ENCODE results near the gene UBXN1.
"Not testable (repeated sequence)": the region's sequence is repeated elsewhere in the genome, so short reads cannot be mapped to it uniquely, and the experiment has no call there.

UBXN1 gene

DNA sequence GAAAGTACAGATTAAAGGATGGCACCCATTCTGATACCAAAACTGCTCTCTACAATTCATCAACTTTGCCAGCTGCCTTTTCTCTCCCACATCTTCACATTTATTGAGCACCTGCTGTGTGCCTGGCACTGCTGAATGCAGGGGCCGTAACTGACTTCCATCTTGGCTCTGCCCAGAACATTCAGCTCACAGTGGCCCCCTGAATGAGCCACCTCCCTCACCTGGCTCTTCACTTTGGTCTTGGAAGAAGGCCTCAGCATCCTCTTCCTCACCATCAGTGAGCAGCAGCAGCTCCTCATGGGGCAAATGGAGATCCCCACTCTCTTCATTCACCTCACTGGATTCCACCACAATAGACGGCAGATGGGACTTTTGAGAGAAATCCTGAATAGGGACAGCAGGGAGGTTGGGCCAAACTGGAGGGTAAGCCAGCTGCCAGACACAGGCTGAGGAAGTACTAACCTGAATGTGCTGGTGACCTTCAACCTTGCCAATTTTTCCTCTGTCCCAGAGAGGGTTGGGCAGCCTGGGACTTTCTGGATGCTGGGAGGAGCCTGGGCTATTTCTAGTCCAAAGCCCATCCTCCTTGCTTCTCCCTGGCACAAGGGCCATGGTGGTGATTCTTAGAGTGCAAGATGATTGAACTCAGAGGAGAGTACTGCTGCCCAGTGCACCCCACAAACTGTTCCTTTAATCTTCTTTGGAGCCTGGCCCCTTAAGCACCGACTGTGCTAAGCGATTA lies 9.3 kb downstream of the UBXN1 start:
- no peak overlapping the region for H3K27ac Mint-ChIP-seq
- peaks cover 33% of the 10 kb centered on the region for H3K36me3 Mint-ChIP-seq
- H3K27me3 Mint-ChIP-seq = no peaks in the 10 kb centered on the region
- peaks cover 54% of the 10 kb centered on the region for H3K4me1 Mint-ChIP-seq
- peak overlapping the region; percentile 42 for H3K4me3 Mint-ChIP-seq
- ATAC-seq = no peak
- H3K9me3 Mint-ChIP-seq = no peaks in the 10 kb centered on the region

DNA sequence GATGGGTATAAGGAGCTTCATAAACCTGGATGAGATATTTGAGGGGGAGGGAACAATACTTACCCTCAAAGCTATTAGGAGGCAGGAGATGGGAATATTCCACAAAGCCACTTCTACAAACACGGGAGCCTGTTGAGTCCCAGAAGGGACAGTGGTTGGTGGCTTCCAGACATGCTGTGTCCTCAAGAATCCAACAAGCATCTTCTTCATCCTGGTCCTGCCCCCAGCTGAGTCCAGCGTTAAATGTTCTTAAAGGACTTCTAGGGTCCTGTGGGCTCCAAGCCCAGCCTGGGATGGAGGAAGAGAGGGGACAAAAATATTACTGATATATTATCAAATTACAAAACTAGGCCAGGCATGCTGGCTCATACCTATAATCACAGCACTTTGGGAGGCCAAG lies 11.4 kb downstream of the UBXN1 start:
- peaks cover 56% of the 10 kb centered on the region for H3K4me1 Mint-ChIP-seq
- H3K9me3 Mint-ChIP-seq = no peaks in the 10 kb centered on the region
- H3K27me3 Mint-ChIP-seq = no peaks in the 10 kb centered on the region
- no peak for ATAC-seq
- peak overlapping the region; percentile 89 for H3K27ac Mint-ChIP-seq
- H3K36me3 Mint-ChIP-seq = peaks cover 41% of the 10 kb centered on the region
- peak overlapping the region; percentile 98 for H3K4me3 Mint-ChIP-seq

DNA sequence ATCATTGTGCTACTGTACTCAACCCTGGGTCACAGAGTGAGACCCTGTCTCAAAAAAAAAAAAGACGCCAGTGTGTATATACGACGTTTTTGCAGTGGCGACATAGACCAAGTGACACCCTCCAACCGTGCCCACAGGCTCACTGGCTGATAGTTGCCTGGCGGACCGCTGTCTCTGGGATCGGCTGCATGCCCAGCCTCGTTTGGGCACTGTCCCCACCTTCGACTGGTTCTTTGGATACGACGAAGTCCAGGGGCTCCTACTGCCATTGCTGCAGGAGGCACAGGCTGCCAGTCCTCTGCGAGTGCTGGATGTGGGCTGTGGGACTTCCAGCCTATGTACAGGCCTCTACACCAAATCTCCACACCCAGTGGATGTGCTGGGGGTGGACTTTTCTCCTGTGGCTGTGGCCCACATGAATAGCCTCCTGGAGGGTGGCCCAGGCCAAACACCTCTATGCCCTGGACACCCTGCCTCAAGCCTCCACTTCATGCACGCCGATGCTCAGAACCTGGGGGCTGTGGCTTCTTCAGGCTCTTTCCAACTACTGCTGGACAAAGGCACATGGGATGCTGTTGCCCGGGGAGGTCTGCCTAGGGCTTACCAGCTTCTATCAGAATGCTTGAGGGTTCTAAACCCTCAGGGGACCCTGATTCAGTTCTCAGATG lies 12.5 kb downstream of the UBXN1 start:
- ATAC-seq = no peak
- H3K27ac Mint-ChIP-seq = peak overlapping the region; percentile 89
- H3K4me1 Mint-ChIP-seq = peaks cover 54% of the 10 kb centered on the region
- no peaks in the 10 kb centered on the region for H3K9me3 Mint-ChIP-seq
- H3K27me3 Mint-ChIP-seq = no peaks in the 10 kb centered on the region
- peaks cover 44% of the 10 kb centered on the region for H3K36me3 Mint-ChIP-seq
- H3K4me3 Mint-ChIP-seq = peak overlapping the region; percentile 98

DNA sequence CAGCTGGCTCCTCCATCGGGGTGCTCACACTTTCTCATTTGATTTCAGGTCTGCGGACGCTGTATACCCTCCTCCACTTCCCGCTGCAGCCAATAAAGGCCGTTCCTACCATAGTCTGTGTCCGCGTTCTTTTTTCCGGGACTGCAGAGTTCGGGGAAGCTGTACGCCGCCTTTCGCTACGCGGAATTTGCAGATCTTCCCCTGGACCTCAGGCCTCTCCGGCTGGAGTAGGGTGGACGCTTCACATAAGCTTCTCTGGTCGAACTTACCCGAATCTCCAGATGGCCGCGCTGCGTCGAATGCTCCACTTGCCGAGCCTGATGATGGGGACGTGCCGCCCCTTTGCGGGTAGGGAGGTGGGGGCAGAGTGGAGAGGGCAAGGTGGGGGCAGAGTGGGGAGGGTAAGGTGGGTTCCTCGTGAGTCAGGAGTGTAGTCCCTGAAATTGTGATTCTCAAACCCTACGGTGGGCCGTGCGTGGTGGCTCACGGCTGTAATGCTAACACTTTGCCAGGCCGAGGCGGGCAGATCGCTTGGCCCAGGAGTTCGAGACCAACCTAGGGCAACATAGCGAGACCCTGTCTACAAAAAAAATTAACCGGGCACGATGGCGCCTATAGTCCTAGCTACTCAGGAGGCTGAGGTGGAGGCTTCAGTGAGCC lies 13.1 kb downstream of the UBXN1 start:
- ATAC-seq = peak; percentile 62

DNA sequence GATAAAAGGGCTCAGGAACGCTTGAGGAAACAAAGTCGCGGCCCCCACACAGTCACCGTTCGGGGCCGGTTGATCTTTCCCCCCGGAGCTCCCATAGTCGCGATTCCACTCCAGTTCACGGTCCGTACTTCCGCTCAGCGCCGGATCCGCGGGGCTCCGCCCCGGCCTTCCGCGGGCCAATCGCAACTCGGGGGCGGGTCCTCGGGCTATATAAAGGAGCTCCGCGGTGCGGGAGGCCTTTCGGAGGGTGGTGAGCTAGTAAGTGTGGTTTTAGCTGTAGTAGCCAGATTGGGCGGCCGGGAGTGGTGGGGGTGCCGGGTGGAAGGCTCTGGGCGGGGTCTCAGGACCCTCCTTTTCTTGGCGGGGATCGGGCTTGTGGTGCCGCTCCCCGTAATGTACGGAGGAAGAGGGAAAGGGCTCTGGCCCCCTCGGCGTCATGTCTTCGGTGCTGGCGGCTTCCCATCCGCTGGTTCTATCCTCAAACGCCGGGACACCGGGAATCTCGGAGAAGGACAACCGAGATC lies 13.7 kb downstream of the UBXN1 start, which contains the start of the genes C11orf98 and CSKMT:
C11orf98 (minus strand) TSS at position 136 of the 524 bp plus-strand sequence; CDS start at position 95, 41 bp downstream.
CSKMT (plus strand) TSS at position 238 of the 524 bp plus-strand sequence. CDS start 568 bp downstream, outside the sequence.
- peak within 1 kb of the TSS; percentile 98 for H3K4me3 Mint-ChIP-seq
- no peaks in the 10 kb centered on the region for H3K27me3 Mint-ChIP-seq
- H3K9me3 Mint-ChIP-seq = no peaks in the 10 kb centered on the region
- H3K36me3 Mint-ChIP-seq = peaks cover 44% of the 10 kb centered on the region
- peak within 1 kb of the TSS; percentile 89 for H3K27ac Mint-ChIP-seq
- peak; percentile 98 for ATAC-seq
- H3K4me1 Mint-ChIP-seq = peaks cover 46% of the 10 kb centered on the region

More for the DNA sequence above, 13.1 kb downstream of the UBXN1 start:
- H3K36me3 Mint-ChIP-seq = peaks cover 44% of the 10 kb centered on the region
- H3K27ac Mint-ChIP-seq = peak overlapping the region; percentile 89
- peak overlapping the region; percentile 98 for H3K4me3 Mint-ChIP-seq
- no peaks in the 10 kb centered on the region for H3K9me3 Mint-ChIP-seq
- H3K4me1 Mint-ChIP-seq = peaks cover 50% of the 10 kb centered on the region
- no peaks in the 10 kb centered on the region for H3K27me3 Mint-ChIP-seq

DNA sequence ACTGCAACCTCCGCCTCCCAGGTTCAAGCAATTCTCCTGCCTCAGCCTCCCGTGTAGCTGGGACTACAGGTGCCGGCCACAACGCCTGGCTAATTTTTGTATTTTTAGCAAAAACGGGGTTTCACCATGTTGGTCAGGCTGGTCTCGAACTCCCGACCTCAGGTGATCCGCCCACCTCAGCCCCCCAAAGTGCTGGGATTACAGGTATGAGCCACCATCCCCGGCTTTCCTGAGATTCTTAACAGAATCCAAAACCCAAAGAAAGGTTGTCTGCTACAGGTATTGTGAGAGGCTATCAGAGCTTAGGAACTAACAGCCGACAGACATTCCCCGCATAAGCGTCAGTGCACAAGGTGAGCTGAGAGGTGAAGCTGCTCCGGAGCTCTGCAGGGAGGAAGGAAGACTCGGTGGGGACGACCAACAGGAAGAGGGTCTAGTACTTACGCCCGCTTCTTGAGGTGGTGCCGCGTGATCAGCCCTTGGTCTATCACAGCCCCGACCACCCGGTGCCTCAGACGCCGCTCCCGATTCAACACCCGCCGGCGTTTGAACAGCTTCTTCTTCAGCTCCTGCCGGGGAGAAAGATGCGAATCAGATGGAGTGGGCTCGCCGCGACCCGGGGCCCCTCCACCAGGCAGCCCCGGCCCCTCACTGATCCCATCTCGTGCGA lies 14.3 kb downstream of the UBXN1 start:
- H3K9me3 Mint-ChIP-seq = no peaks in the 10 kb centered on the region
- peak overlapping the region; percentile 98 for H3K4me3 Mint-ChIP-seq
- no peaks in the 10 kb centered on the region for H3K27me3 Mint-ChIP-seq
- H3K27ac Mint-ChIP-seq = peak overlapping the region; percentile 89
- peaks cover 42% of the 10 kb centered on the region for H3K36me3 Mint-ChIP-seq
- peak; percentile 66 for ATAC-seq
- H3K4me1 Mint-ChIP-seq = peaks cover 40% of the 10 kb centered on the region

DNA sequence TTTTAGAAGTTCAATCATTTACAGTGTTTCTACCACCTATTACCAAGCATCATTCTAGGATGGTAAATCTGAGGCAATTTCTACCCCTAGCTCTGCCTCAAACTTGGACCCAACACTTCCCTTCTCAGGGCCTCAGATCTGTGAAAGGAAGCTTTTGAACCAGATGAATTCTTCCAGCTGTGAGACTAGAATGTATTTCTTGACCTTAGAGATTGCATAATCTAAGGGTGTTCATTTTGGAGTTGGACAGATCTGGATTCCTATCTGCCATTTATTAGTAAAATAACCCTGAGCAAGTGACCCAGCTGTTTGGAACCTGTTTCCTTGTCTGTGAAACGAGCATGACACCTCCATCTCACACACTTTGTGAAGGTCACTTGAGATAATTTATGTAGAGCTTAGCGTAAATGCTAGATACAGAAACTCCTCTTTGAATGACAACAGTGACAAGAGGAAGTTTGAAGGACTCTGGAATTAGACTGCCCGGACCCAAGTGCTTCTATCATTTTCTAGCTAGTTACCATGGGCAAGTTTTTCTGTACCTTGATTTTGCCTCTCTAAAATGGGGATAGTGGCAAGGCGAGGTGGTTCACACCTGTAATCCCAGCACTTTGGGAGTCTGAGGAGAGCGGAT lies 22.0 kb downstream of the UBXN1 start:
- ATAC-seq = no peak
- Mint-ChIP-seq H3K27me3 (no peaks in the 10 kb centered on the region), H3K27ac (no peak overlapping the region), H3K9me3 (no peaks in the 10 kb centered on the region), H3K4me1 (peaks cover 21% of the 10 kb centered on the region), H3K36me3 (no peaks in the 10 kb centered on the region), H3K4me3 (no peak overlapping the region)

DNA sequence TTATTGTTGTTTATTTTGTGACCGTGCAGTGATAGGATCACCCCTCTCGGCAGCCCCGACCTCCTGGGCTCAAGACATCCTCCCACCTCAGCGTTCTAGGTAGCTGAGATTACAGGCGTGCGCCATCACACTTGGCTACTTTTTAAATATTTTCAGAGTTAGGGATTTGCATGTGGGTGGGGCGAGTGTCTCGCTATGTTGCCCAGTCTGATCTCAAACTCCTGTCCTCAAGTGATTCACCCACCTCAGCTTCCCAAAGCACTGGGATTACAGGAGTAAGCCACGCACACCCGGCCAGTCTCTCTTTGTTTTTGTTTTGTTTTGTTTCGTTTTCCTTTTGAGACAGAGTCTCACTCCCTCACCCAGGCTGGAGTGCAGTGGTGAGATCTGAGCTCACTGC lies 24.6 kb downstream of the UBXN1 start:
- H3K27ac Mint-ChIP-seq = peak overlapping the region; percentile 52
- H3K4me1 Mint-ChIP-seq = peaks cover 36% of the 10 kb centered on the region
- no peaks in the 10 kb centered on the region for H3K27me3 Mint-ChIP-seq
- H3K9me3 Mint-ChIP-seq = no peaks in the 10 kb centered on the region
- peak overlapping the region; percentile 50 for H3K4me3 Mint-ChIP-seq
- no peak for ATAC-seq
- H3K36me3 Mint-ChIP-seq = peaks cover under 1% of the 10 kb centered on the region

DNA sequence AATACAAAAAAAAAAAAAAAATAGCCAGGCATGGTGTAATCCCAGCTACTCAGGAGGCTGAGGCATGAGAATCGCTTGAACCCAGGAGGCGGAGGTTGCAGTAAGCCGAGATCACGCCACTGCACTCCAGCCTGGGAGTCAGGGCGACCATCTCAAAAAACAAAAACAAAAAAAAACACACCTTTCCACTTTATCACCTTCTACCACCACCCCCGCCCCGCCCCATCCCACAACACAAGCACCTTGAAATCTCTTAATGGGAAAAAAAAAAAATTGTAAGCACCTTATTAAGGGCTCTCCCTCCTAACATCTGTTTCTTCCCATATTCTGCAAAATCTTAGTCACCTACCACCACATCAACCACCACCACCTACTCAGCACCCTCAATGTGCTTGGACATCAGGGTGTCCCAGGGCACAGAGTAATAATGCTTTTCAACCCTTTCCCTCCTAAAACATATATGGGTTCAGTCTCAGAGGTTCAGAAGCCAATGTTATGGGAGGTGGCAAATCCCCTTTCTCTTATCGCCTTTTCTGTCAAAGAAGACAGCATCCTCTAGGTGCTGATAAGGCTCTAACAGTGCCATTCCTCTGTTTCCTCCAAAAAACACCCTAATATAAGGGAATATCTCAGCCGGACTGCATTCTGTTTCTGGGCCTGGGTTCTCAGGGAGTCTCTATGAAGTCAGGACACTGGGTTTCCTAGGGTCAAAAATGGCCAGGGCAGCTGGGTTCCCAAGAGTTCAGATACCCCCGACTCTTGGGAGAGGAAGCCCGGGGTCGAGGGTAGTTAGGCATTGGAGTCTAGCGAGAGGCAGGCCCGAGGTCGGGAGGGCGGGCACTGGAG lies 26.5 kb downstream of the UBXN1 start:
- Mint-ChIP-seq H3K27ac (peak overlapping the region; percentile 89), H3K36me3 (peaks cover 5% of the 10 kb centered on the region), H3K9me3 (no peaks in the 10 kb centered on the region), H3K4me1 (peaks cover 40% of the 10 kb centered on the region), H3K27me3 (no peaks in the 10 kb centered on the region), H3K4me3 (peak overlapping the region; percentile 98)
- no peak for ATAC-seq

DNA sequence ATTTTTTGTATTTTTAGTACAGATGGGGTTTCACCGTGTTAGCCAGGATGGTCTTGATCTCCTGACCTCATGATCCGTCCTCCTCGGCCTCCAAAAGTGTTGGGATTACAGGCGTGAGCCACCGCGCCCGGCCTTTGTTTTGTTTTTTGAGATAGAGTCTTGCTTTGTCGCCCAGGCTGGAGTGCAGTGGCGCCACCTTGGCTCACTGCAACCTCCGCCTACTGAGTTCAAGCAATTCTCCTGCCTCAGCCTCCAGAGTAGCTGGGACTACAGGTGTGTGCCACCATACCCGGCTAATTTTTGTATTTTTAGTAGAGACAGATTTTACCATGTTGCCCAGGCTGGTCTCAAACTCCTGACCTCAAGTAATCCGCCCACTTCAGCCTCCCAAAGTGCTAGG lies 28.6 kb downstream of the UBXN1 start:
- H3K4me1 Mint-ChIP-seq = peaks cover 53% of the 10 kb centered on the region
- H3K27ac Mint-ChIP-seq, H3K9me3 Mint-ChIP-seq, H3K36me3 Mint-ChIP-seq, H3K27me3 Mint-ChIP-seq, ATAC-seq, H3K4me3 Mint-ChIP-seq: not testable (repeated sequence)

DNA sequence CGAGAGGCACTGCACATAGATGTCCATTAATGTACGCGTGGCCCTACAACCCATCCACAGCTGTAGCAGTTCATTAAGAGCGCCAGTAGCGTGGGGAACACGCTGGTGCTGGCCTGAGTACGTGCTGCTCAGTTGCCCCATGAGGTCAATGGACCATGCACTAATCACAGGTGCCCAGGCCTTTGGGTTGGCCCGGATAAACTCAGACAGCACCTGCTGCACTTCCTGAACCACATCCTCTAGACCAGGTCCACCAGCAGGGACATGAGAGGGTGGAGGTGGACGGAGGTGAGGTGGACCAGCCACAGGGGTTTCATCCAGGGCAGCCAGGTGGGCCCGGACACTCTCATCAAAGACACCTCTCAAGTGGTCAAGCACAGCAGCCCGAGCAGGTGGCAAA lies 29.4 kb downstream of the UBXN1 start:
- no peak for ATAC-seq
- no peaks in the 10 kb centered on the region for H3K27me3 Mint-ChIP-seq
- H3K27ac Mint-ChIP-seq = no peak overlapping the region

DNA sequence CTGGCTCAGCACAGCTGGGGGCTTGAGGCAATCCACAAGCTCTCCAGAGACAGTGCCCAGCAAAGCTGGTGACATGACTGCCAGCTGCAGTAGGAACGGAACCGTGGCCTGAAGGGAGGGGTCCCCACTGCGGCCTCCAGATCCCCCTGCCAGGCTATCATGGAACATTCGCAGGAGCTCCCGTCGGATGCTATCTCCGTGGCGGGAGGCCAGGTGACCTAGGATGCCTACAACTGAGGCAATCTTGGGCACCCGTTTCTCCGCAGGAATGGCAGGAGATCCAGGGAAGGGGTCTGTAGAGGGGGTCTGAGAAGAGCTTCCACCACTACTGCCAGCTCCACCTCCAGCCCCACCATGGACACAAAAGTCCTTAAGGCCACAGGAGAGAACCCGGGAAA lies 29.9 kb downstream of the UBXN1 start:
- Mint-ChIP-seq H3K27me3 (no peaks in the 10 kb centered on the region), H3K36me3 (peaks cover 5% of the 10 kb centered on the region), H3K4me1 (peaks cover 55% of the 10 kb centered on the region), H3K27ac (no peak overlapping the region), H3K4me3 (no peak overlapping the region), H3K9me3 (no peaks in the 10 kb centered on the region)
- ATAC-seq = no peak

More for the DNA sequence above, 29.4 kb downstream of the UBXN1 start:
- Mint-ChIP-seq H3K4me1 (peaks cover 54% of the 10 kb centered on the region), H3K9me3 (no peaks in the 10 kb centered on the region), H3K36me3 (peaks cover 5% of the 10 kb centered on the region), H3K4me3 (no peak overlapping the region)

DNA sequence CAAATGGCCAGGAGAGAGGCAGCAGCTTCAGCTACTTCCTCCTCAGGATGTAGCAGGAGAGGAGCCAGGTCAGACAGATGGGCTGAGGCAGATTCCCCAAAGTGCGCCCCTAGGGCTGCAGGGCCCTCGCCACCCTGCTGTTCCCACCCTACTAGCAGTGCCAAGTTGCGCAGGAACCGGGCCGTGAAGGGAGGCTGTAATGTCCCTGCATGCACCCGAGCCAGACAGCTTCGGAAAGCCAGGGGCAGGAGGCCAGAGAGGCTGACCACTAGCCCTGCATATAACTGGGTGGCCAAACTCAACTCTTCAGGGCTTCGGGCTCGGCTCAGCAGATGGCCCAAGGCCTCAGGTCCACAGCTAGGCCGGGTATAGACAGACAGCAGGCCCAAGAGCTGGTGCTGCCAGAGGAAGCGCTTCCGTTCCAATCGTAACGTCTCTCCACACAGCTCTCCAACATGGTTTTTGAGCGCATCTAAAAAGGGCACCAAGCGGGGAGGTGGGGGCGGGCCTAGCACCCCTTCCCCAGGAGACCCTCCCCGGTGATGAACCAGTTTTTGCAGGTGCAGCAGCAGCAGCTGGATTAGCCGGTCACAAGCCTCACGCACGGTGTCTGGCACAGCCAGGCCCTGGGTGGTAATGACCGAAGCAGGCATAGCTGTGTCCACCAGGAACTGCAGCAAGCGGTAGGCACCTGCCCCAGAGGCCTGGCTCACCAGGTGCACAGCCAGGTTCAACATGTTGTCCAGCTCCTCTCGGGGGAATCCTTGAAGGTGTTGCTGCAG lies 30.5 kb downstream of the UBXN1 start:
- Mint-ChIP-seq H3K4me1 (peaks cover 50% of the 10 kb centered on the region), H3K27ac (no peak overlapping the region), H3K27me3 (no peaks in the 10 kb centered on the region), H3K4me3 (no peak overlapping the region), H3K36me3 (peaks cover 5% of the 10 kb centered on the region), H3K9me3 (no peaks in the 10 kb centered on the region)
- ATAC-seq = no peak
